Measurements from ENCODE around the gene GIT2.

GRCh38 chr12:109938947-109939346 is 57.2 kb downstream of the GIT2 start:
- TF ChIP-seq POLR2A (IDR thresholded peaks at IDR 0.05; ENCODE audit: low read length) (no peak), GATA1 (IDR thresholded peaks at IDR 0.05; ENCODE audit: low read depth, low read length) (no peak)

Data from erythroblast (primary cell).